ENCODE results near the gene TNIP2.

TNIP2 gene

GRCh38 chr4:2753436-2753835, 2.7 kb downstream of the TNIP2 start:
- H3K27ac ChIP-seq (replicated peaks): no peak overlapping the region
- DNase-seq (ENCODE audit: low read depth in 1 of 2, low spot score in 1 of 2): no peak
- TF ChIP-seq REST (IDR thresholded peaks at IDR 0.05; ENCODE audit: insufficient replicate concordance, low read depth): no peak
- no peak for TF ChIP-seq GABPA (IDR thresholded peaks at IDR 0.05; ENCODE audit: low read depth)
- no peak for TF ChIP-seq POLR2AphosphoS5 (IDR thresholded peaks at IDR 0.05; ENCODE audit: low read depth)
- TF ChIP-seq SPI1 (IDR thresholded peaks at IDR 0.05; ENCODE audit: borderline replicate concordance, low read depth): no peak
- no peak for TF ChIP-seq CTCF (IDR thresholded peaks at IDR 0.05; ENCODE audit: insufficient read depth, low read length)
- H3K4me3 ChIP-seq (replicated peaks; ENCODE audit: insufficient read depth, low read length): no peak overlapping the region
- H3K27me3 ChIP-seq (ENCODE audit: insufficient read depth, poor library complexity, severe bottlenecking): no peaks in the 10 kb centered on the region

- H3K4me3 ChIP-seq (replicated peaks; ENCODE audit: insufficient read depth, low read length): no peak overlapping the region
- no peak for DNase-seq (ENCODE audit: low read depth in 1 of 2, low spot score in 1 of 2)
- TF ChIP-seq POLR2AphosphoS5 (IDR thresholded peaks at IDR 0.05; ENCODE audit: low read depth) (no peak), GABPA (IDR thresholded peaks at IDR 0.05; ENCODE audit: low read depth) (no peak), CTCF (IDR thresholded peaks at IDR 0.05; ENCODE audit: insufficient read depth, low read length) (no peak), SPI1 (IDR thresholded peaks at IDR 0.05; ENCODE audit: borderline replicate concordance, low read depth) (no peak), REST (IDR thresholded peaks at IDR 0.05; ENCODE audit: insufficient replicate concordance, low read depth) (no peak)
- H3K27me3 ChIP-seq (ENCODE audit: insufficient read depth, poor library complexity, severe bottlenecking): no peaks in the 10 kb centered on the region
- H3K27ac ChIP-seq (replicated peaks): no peak overlapping the region
Observed at GRCh38 chr4:2750719-2751605, 5.2 kb downstream of the TNIP2 start.

- DNase-seq (ENCODE audit: low read depth in 1 of 2, low spot score in 1 of 2): no peak
- Histone ChIP-seq H3K4me3 (replicated peaks; ENCODE audit: insufficient read depth, low read length) (no peak overlapping the region), H3K27ac (replicated peaks) (no peak overlapping the region), H3K27me3 (ENCODE audit: insufficient read depth, poor library complexity, severe bottlenecking) (no peaks in the 10 kb centered on the region)
- TF ChIP-seq SPI1 (IDR thresholded peaks at IDR 0.05; ENCODE audit: borderline replicate concordance, low read depth): no peak
Observed at GRCh38 chr4:2746891-2747695, 9.0 kb downstream of the TNIP2 start.
